ENCODE measurements around the gene SERINC1.

DNA sequence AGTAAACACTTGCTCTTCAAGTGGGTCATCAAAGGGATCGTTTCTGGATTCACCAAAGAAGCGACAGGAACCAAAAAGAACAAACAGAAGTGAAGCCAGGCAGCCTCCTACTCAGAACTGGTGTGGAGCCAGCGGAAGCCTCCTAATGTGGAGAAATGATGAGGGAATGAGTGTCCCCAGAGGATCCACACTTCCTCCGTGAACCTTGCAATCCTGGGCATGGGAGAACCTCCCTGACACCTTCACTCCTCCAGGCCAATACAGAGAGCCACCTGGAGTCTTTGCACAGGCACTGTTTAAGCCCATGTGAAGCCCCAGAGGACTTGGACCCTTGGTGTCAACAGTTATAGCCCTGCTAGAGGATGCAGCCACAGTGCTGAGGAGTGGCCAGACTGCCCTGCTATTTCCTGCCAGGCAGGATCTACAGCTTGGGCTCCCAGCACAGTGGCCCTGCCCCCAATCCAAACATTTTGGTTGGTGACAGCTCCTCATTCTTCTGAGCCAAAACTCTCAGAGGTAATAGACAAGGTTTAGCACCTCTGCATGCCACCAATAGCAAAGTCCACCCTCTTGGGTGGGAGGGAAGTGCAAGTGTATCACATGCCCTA is 23.2 kb upstream of the SERINC1 start:
- TF ChIP-seq, protein P1, sequence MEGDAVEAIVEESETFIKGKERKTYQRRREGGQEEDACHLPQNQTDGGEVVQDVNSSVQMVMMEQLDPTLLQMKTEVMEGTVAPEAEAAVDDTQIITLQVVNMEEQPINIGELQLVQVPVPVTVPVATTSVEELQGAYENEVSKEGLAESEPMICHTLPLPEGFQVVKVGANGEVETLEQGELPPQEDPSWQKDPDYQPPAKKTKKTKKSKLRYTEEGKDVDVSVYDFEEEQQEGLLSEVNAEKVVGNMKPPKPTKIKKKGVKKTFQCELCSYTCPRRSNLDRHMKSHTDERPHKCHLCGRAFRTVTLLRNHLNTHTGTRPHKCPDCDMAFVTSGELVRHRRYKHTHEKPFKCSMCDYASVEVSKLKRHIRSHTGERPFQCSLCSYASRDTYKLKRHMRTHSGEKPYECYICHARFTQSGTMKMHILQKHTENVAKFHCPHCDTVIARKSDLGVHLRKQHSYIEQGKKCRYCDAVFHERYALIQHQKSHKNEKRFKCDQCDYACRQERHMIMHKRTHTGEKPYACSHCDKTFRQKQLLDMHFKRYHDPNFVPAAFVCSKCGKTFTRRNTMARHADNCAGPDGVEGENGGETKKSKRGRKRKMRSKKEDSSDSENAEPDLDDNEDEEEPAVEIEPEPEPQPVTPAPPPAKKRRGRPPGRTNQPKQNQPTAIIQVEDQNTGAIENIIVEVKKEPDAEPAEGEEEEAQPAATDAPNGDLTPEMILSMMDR (IDR thresholded peaks at IDR 0.05) = no peak
- no peak for TF ChIP-seq POLR2A (IDR thresholded peaks at IDR 0.05)
